HL-60 (cell line): ENCODE results near the gene ISL2.

Experiments used
- CTCF ChIP-seq: IDR thresholded peaks from one replicate; pipeline ENCODE4 v1.5.1; 2011; ENCODE audit warnings: low read length, control low read depth, inconsistent platforms; ENCODE audit not compliant: insufficient read depth
- GABPA ChIP-seq: IDR thresholded peaks from 2 replicates; pipeline ENCODE4 v1.6.1; 2012; ENCODE audit warnings: low read depth
- POLR2AphosphoS5 ChIP-seq: IDR thresholded peaks from 2 replicates; pipeline ENCODE4 v1.6.1; 2012; ENCODE audit warnings: low read depth
- REST ChIP-seq: IDR thresholded peaks from 2 replicates; pipeline ENCODE4 v1.6.1; 2012; ENCODE audit warnings: low read depth; ENCODE audit not compliant: insufficient replicate concordance

GRCh38 chr15:76298986-76299385, 37.6 kb upstream of the ISL2 start:
- TF ChIP-seq POLR2AphosphoS5, result no peak
- TF ChIP-seq CTCF, result no peak
- no peak for TF ChIP-seq GABPA
- no peak for TF ChIP-seq REST
